ENCODE data around the gene CAMK2N1.

- TF ChIP-seq CTCF (IDR thresholded peaks at IDR 0.05; ENCODE audit: low read depth, low read length, missing input control) (no peak), RAD21 (IDR thresholded peaks at IDR 0.05) (no peak), ZBTB33 (IDR thresholded peaks at IDR 0.05) (no peak), GABPA (IDR thresholded peaks at IDR 0.05 in 1 of 2, conservative IDR thresholded peaks at IDR 0.05 in 1 of 2) (no peak), HNF4A (conservative IDR thresholded peaks at IDR 0.05) (no peak), MAX (IDR thresholded peaks at IDR 0.05) (no peak), REST (IDR thresholded peaks at IDR 0.05) (no peak), TAF1 (conservative IDR thresholded peaks at IDR 0.05) (no peak), EGR1 (IDR thresholded peaks at IDR 0.05; ENCODE audit: low read depth in 2 of 2) (no peak)
Observed at GRCh38 chr1:20499718-20500117, 13.7 kb upstream of the CAMK2N1 start.
